ENCODE data around the gene KLK3. TPM values are rescaled to one million over a fixed set of nuclear protein-coding genes. Genes with fewer than 3 reads are reported as not detected.

KLK3 gene
- polyA plus RNA-seq, 2 of the 4 experiments (the other 2 are of a cell fraction): not detected

DNA sequence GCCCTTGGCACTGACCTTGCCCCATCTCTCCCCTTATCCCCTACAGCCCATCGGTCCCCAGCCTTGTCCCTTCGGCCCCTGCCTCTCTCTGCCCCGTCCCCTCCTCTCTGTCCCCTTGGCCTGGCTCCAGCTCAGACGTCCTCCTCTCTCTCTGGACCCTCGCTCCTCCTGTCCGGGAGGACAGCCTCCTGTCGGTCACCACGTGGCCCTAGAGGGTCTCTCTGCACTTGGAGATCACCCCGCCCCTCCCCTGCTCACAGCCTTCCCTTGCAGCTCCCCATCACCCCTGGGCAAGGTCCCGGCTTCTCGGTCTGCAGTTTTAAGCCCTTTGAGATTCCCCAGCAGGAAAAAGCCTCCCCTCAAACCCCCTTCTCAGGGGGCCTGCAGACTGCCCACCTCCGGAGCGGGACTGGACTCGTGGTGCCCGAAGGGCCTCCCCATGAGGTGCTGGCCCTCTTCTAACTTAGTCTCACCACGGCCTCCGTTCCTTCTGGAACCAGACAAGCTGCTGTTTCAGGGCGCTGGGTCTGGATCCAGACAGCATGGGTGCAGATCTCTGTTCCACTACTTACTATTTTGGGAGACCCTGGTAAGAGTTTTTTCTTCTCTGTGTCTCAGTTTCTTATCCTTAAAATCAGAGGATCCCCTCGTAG lies 18.0 kb upstream of the KLK3 start:
- POLR2A ChIA-PET: no interaction called here
- no peak for TF ChIP-seq HOXA7 (CRISPR knock-in tag; IDR thresholded peaks at IDR 0.05)
- 0 out of 2 replicates have a peak, but pooled peaks have one; percentile 11 for TF ChIP-seq POLR2A (IDR thresholded peaks at IDR 0.05; ENCODE audit: low read length)
- DNase-seq (ENCODE audit: low read depth in 1 of 2, low spot score in 1 of 2): no peak
- ATAC-seq: no peak
- Histone ChIP-seq H3K4me1 (peaks cover 9% of the 10 kb centered on the region; the same call in 1 of the 3 replicates), H3K4me2 (peak overlapping the region; percentile 91), H3K9me3 (no peaks in the 10 kb centered on the region), H3K4me3 (peak overlapping the region; percentile 56; the same call in 1 of the 3 replicates), H3K27ac (peak overlapping the region; percentile 64 to 83; a peak in 5 of 6 replicates)
- WGBS (ENCODE audit: missing lambda C conversion rate): 81% methylated on average over 19 of the region's 19 CpGs
- no peak for FAIRE-seq
- CTCF ChIA-PET: interaction anchor here (0.7 to 4.8 kb wide), 4 partner anchors 18 to 180 kb away, joined by 3 to 39 read pairs (median 4); partner anchors contain the start of gene KLK3

DNA sequence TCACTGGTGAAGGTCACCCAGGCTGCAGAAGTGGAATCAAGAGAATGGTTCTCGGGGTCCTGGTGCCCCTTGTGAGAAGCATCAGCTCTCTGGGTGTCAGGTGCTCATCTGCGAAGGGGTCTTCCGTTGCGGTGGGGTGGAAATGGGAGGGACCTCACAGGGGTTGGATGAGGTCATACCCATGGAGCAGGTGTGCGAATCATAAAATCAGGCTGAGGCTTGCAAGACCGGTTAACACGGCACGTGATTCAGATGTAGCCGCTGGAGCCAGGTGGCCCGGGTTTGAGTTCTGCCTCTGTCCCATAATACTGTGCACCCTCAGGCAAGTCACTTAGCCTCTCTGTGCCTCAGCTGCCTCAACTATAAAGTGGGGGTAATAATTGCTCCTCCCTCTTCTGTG lies 17.4 kb upstream of the KLK3 start:
- ChIA-PET CTCF (interaction anchor here (0.7 to 4.8 kb wide), 10 partner anchors 17 to 180 kb away, joined by 3 to 39 read pairs (median 4); partner anchors contain the start of gene KLK3), POLR2A (no interaction called here)
- Histone ChIP-seq H3K27ac (no peak overlapping the region), H3K4me2 (no peak overlapping the region), H3K4me1 (peaks cover 9% of the 10 kb centered on the region; the same call in 1 of the 3 replicates), H3K4me3 (no peak overlapping the region), H3K9me3 (peaks cover 4% of the 10 kb centered on the region; the same call in 1 of the 3 replicates)
- no peak for DNase-seq (ENCODE audit: low read depth in 1 of 2, low spot score in 1 of 2)
- no peak for TF ChIP-seq ZSCAN20 (CRISPR knock-in tag; IDR thresholded peaks at IDR 0.05)
- TF ChIP-seq ZFP36 (IDR thresholded peaks at IDR 0.05; ENCODE audit: borderline replicate concordance, partially characterized antibody): peak; percentile 29
- 67% methylated on average over 10 of the region's 10 CpGs for WGBS (ENCODE audit: missing lambda C conversion rate)
- ATAC-seq: no peak
- FAIRE-seq: no peak

DNA sequence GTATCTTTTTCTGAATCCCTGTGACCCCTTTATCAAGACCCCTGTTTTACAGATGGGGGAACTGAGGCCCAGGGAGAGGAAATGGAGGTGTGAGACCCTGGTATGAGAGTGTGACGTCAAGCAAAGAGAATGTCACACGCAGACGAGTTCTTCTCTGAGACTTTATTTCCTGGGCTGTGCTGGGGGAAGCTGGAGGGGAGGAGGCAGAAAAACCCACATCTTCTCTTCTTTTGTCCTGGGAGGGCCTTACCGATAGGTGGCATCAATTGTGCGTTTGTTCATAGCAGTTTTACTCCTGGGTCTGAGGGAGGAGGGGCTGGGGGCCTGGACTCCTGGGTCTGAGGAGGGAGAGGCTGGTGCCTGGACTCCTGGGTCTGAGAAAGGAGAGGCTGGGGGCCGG lies 16.5 kb upstream of the KLK3 start:
- Histone ChIP-seq H3K4me2 (no peak overlapping the region), H3K27ac (no peak overlapping the region), H3K4me3 (no peak overlapping the region), H3K9me3 (peaks cover 11% of the 10 kb centered on the region; the same call in 2 of the 3 replicates), H3K4me1 (peaks cover 9% of the 10 kb centered on the region; the same call in 1 of the 3 replicates)
- ChIA-PET CTCF (interaction anchor here (0.6 to 4.8 kb wide), 16 partner anchors 15 to 283 kb away, joined by 3 to 39 read pairs (median 3); partner anchors contain the start of gene KLK3), POLR2A (no interaction called here)
- ATAC-seq (peak; percentile 15 to 42; a peak in 2 of 6 replicates), FAIRE-seq (no peak), DNase-seq (ENCODE audit: low read depth in 1 of 2, low spot score in 1 of 2) (peak; percentile 61)
- TF ChIP-seq, protein P1, sequence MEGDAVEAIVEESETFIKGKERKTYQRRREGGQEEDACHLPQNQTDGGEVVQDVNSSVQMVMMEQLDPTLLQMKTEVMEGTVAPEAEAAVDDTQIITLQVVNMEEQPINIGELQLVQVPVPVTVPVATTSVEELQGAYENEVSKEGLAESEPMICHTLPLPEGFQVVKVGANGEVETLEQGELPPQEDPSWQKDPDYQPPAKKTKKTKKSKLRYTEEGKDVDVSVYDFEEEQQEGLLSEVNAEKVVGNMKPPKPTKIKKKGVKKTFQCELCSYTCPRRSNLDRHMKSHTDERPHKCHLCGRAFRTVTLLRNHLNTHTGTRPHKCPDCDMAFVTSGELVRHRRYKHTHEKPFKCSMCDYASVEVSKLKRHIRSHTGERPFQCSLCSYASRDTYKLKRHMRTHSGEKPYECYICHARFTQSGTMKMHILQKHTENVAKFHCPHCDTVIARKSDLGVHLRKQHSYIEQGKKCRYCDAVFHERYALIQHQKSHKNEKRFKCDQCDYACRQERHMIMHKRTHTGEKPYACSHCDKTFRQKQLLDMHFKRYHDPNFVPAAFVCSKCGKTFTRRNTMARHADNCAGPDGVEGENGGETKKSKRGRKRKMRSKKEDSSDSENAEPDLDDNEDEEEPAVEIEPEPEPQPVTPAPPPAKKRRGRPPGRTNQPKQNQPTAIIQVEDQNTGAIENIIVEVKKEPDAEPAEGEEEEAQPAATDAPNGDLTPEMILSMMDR (IDR thresholded peaks at IDR 0.05): peak; percentile 44; the same call in 2 of the 3 replicates
- peak; percentile 28 for TF ChIP-seq SMC3 (IDR thresholded peaks at IDR 0.05)
- no peak for TF ChIP-seq RFX5 (IDR thresholded peaks at IDR 0.05)
- TF ChIP-seq RAD21 (conservative IDR thresholded peaks at IDR 0.05 in 1 of 2, IDR thresholded peaks at IDR 0.05 in 1 of 2): peak; percentile 45 to 46
- TF ChIP-seq TFCP2L1 (CRISPR knock-in tag; IDR thresholded peaks at IDR 0.05): no peak
- TF ChIP-seq CEBPB (IDR thresholded peaks at IDR 0.05): no peak
- WGBS (ENCODE audit: missing lambda C conversion rate): 4% methylated on average over 6 of the region's 6 CpGs

DNA sequence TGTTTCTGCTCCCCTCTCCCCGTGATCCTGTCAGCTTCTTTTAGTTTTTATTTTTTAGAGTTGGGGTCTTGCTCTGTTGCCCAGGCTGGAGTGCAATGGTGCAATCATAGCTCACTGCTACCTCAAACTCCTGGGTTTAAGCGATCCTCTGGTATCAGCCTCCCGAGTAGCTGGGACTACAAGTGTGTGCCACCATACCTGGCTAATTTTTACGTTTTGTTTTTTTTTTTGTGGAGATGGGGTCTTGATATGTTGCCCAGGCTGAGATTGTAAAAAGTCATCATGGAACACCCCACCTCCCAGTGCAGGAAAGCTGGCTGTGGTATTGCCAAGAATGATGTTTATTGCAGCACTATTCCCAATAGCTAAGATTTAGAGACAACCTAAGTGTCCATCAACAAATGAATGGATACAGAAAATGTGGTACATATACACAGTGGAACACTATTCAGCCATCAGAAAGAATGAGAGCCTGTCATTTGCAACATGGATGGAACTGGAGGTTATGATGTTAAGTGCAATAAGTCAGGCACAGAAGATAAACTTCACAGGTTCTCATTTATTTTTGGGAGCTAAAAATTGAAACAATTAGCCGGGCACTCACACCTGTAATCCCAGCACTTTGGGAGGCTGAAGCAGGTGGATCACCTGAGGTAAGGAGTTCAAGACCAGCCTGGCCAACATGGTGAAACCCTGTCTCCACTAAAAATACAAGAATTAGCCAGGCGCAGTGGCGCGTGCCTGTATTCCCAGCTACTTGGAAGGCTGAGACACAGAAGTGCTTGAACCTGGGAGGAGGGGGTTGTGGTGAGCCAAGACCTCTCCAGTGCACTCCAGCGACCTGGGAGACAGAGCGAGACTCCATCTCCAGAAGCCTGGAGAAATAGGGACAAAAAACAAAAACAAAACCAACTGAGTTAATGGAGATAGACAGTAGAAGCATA lies 14.7 kb upstream of the KLK3 start:
- FAIRE-seq (no peak), ATAC-seq (no peak), DNase-seq (ENCODE audit: low read depth in 1 of 2, low spot score in 1 of 2) (no peak)
- CTCF ChIA-PET: interaction anchor here (0.8 to 4.8 kb wide), 10 partner anchors 10 to 257 kb away, joined by 3 to 39 read pairs (median 4); partner anchors contain the start of gene KLK3
- H3K4me1 ChIP-seq: peaks cover 8% of the 10 kb centered on the region; the same call in 1 of the 3 replicates
- no peak overlapping the region for H3K4me2 ChIP-seq
- whole genome bisulfite sequencing (ENCODE audit: missing lambda C conversion rate): 27% methylated on average over 10 of the region's 10 CpGs
- peaks cover 17% of the 10 kb centered on the region; the same call in 2 of the 3 replicates for H3K9me3 ChIP-seq
- POLR2A ChIA-PET: interaction anchor here (1.3 kb wide), 1 partner anchor 35 kb away, joined by 4 read pairs; no protein-coding TSS in a partner anchor
- H3K4me3 ChIP-seq: no peak overlapping the region
- H3K27ac ChIP-seq: no peak overlapping the region
- TF ChIP-seq RNF2 (IDR thresholded peaks at IDR 0.05; ENCODE audit: borderline replicate concordance, low read depth): no peak
- no peak for TF ChIP-seq RFX5 (IDR thresholded peaks at IDR 0.05)
- TF ChIP-seq, protein P2, sequence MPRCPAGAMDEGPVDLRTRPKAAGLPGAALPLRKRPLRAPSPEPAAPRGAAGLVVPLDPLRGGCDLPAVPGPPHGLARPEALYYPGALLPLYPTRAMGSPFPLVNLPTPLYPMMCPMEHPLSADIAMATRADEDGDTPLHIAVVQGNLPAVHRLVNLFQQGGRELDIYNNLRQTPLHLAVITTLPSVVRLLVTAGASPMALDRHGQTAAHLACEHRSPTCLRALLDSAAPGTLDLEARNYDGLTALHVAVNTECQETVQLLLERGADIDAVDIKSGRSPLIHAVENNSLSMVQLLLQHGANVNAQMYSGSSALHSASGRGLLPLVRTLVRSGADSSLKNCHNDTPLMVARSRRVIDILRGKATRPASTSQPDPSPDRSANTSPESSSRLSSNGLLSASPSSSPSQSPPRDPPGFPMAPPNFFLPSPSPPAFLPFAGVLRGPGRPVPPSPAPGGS (IDR thresholded peaks at IDR 0.05): no peak
- no peak for TF ChIP-seq FOXS1 (CRISPR knock-in tag; IDR thresholded peaks at IDR 0.05)
- no peak for TF ChIP-seq JUN (IDR thresholded peaks at IDR 0.05)
- TF ChIP-seq, protein P3, sequence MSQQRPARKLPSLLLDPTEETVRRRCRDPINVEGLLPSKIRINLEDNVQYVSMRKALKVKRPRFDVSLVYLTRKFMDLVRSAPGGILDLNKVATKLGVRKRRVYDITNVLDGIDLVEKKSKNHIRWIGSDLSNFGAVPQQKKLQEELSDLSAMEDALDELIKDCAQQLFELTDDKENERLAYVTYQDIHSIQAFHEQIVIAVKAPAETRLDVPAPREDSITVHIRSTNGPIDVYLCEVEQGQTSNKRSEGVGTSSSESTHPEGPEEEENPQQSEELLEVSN (IDR thresholded peaks at IDR 0.05; ENCODE audit: borderline replicate concordance, low read depth): no peak
- TF ChIP-seq POLR2AphosphoS2 (conservative IDR thresholded peaks at IDR 0.05; ENCODE audit: low read length): no peak
- TF ChIP-seq CEBPB (IDR thresholded peaks at IDR 0.05): no peak
- TF ChIP-seq, protein P4, sequence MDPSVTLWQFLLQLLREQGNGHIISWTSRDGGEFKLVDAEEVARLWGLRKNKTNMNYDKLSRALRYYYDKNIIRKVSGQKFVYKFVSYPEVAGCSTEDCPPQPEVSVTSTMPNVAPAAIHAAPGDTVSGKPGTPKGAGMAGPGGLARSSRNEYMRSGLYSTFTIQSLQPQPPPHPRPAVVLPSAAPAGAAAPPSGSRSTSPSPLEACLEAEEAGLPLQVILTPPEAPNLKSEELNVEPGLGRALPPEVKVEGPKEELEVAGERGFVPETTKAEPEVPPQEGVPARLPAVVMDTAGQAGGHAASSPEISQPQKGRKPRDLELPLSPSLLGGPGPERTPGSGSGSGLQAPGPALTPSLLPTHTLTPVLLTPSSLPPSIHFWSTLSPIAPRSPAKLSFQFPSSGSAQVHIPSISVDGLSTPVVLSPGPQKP (IDR thresholded peaks at IDR 0.05; ENCODE audit: low read depth, low read length): no peak
- TF ChIP-seq BHLHE40 (IDR thresholded peaks at IDR 0.05; ENCODE audit: low read depth, low read length): no peak
- TF ChIP-seq POLR2A (IDR thresholded peaks at IDR 0.05; ENCODE audit: low read length): no peak
- TF ChIP-seq EHMT2 (IDR thresholded peaks at IDR 0.05; ENCODE audit: low read depth): no peak

All from A549 (cell line).